HEK293T (cell line): ENCODE measurements around the gene ATF6B.

Experiments used
- CTCF ChIA-PET: fragments of 350-600 bp; formaldehyde crosslinking; extraction: SDS; loops from one replicate; lab custom pipeline; 2021; ENCODE audit warnings: antibody characterized with exemption, inconsistent platforms; lab: Yijun Ruan, JAX
- POLR2A ChIA-PET: fragments of 350-600 bp; formaldehyde crosslinking; extraction: SDS; loops from one replicate; lab custom pipeline; 2020; ENCODE audit warnings: antibody characterized with exemption, inconsistent platforms; lab: Yijun Ruan, JAX
- DNase-seq: peaks from one replicate; pipeline ENCODE4 v3.0.0; 2012; ENCODE audit warnings: mixed read lengths; ENCODE audit errors: extremely low spot score
- ARNT ChIP-seq: fragments of 450-650 bp; IDR thresholded peaks from 2 replicates; pipeline ENCODE4 v1.6.1; 2017; ENCODE audit warnings: mild to moderate bottlenecking
- BHLHE40 ChIP-seq: fragments of 450-650 bp; IDR thresholded peaks from 2 replicates; pipeline ENCODE4 v1.6.1; 2016; ENCODE audit warnings: mild to moderate bottlenecking, moderate library complexity, borderline replicate concordance
- CTBP1 ChIP-seq: fragments of 450-650 bp; IDR thresholded peaks from 2 replicates; pipeline ENCODE4 v1.6.1; 2016; ENCODE audit warnings: borderline replicate concordance
- ELF4 ChIP-seq: fragments of 450-650 bp; IDR thresholded peaks from 2 replicates; pipeline ENCODE4 v1.6.1; 2017; ENCODE audit warnings: antibody characterized with exemption
- FOXA1 ChIP-seq: fragments of 450-650 bp; IDR thresholded peaks from 2 replicates; pipeline ENCODE4 v1.6.1; 2016; ENCODE audit warnings: mild to moderate bottlenecking
- FOXK2 ChIP-seq: fragments of 450-650 bp; IDR thresholded peaks from 2 replicates; pipeline ENCODE4 v1.6.1; 2016; ENCODE audit warnings: mild to moderate bottlenecking
- FOXM1 ChIP-seq: fragments of 450-650 bp; IDR thresholded peaks from 2 replicates; pipeline ENCODE4 v1.6.1; 2017; ENCODE audit warnings: mild to moderate bottlenecking, borderline replicate concordance
- HDGF ChIP-seq: fragments of 450-650 bp; IDR thresholded peaks from 2 replicates; pipeline ENCODE4 v1.6.1; 2017; ENCODE audit warnings: antibody characterized with exemption, borderline replicate concordance
- L3MBTL2 ChIP-seq: fragments of 450-650 bp; conservative IDR thresholded peaks from 2 replicates; pipeline ENCODE4 v1.6.1; 2016; ENCODE audit warnings: mild to moderate bottlenecking
- LEF1 ChIP-seq: fragments of 450-650 bp; IDR thresholded peaks from 2 replicates; pipeline ENCODE4 v1.6.1; 2017; ENCODE audit warnings: mild to moderate bottlenecking, borderline replicate concordance
- NFRKB ChIP-seq: fragments of 450-650 bp; IDR thresholded peaks from 2 replicates; pipeline ENCODE4 v1.6.1; 2016; ENCODE audit warnings: mild to moderate bottlenecking, moderate library complexity
- PKNOX1 ChIP-seq: fragments of 450-650 bp; IDR thresholded peaks from 2 replicates; pipeline ENCODE4 v1.6.1; 2016
- SP1 ChIP-seq: fragments of 450-650 bp; IDR thresholded peaks from 2 replicates; pipeline ENCODE4 v1.6.1; 2017
- SUZ12 ChIP-seq: fragments of 450-650 bp; IDR thresholded peaks from 2 replicates; pipeline ENCODE4 v1.6.1; 2016; ENCODE audit warnings: mild to moderate bottlenecking
- TARDBP ChIP-seq: fragments of 450-650 bp; IDR thresholded peaks from 2 replicates; pipeline ENCODE4 v1.6.1; 2016
- ZNF384 ChIP-seq: fragments of 450-650 bp; IDR thresholded peaks from 2 replicates; pipeline ENCODE4 v1.6.1; 2016

Gene ATF6B

GRCh38 chr6:32151863-32152768 is 24.1 kb upstream of the ATF6B start, which contains the start of gene PRRT1:
Gene PRRT1, minus strand, starts transcription at chr6:32151939. Its CDS starts 112 bp downstream, at chr6:32151827.
- ChIA-PET POLR2A (interaction anchor here (1.1 to 2.2 kb wide), 5 partner anchors 23 to 43 kb away, joined by 4 to 57 read pairs (median 16); partner anchors contain the start of genes ATF6B, FKBPL and GPSM3), CTCF (interaction anchor here (0.6 to 1.0 kb wide), 3 partner anchors 35 to 361 kb away, joined by 3 to 4 read pairs (median 3); no protein-coding TSS in a partner anchor)
- DNase-seq, result no peak
- TF ChIP-seq SP1, result no peak
- TF ChIP-seq HDGF, result no peak
- TF ChIP-seq SUZ12, result no peak
- TF ChIP-seq ELF4, result no peak
- no peak for TF ChIP-seq ZNF384
- TF ChIP-seq CTBP1, result no peak
- no peak for TF ChIP-seq ARNT
- no peak for TF ChIP-seq FOXA1
- no peak for TF ChIP-seq TARDBP
- no peak for TF ChIP-seq BHLHE40
- TF ChIP-seq PKNOX1, result no peak
- TF ChIP-seq FOXM1, result no peak
- TF ChIP-seq LEF1, result no peak
- TF ChIP-seq NFRKB, result no peak
- no peak for TF ChIP-seq FOXK2
- TF ChIP-seq L3MBTL2, result no peak

GRCh38 chr6:32151181-32151862 is 23.3 kb upstream of the ATF6B start:
- ChIA-PET CTCF (no interaction called here), POLR2A (interaction anchor here (1.0 to 2.2 kb wide), 4 partner anchors 20 to 42 kb away, joined by 3 to 57 read pairs (median 12); partner anchors contain the start of genes ATF6B, FKBPL and GPSM3)
- TF ChIP-seq CTBP1 (no peak), FOXK2 (no peak), PKNOX1 (no peak), L3MBTL2 (no peak), FOXA1 (no peak)
- DNase-seq, result no peak

- TF ChIP-seq ARNT (no peak), FOXM1 (no peak), FOXK2 (no peak), L3MBTL2 (no peak), SUZ12 (no peak), LEF1 (no peak), PKNOX1 (no peak), BHLHE40 (no peak)
- no peak for DNase-seq
- CTCF ChIA-PET, result no interaction called here
- POLR2A ChIA-PET, result interaction anchor here (1.0 kb wide), 1 partner anchor 19 kb away, joined by 3 read pairs; no protein-coding TSS in a partner anchor
Measured at GRCh38 chr6:32149932-32150870, 22.2 kb upstream of the ATF6B start.

- no peak for DNase-seq
- CTCF ChIA-PET, result no interaction called here
- POLR2A ChIA-PET, result no interaction called here
- TF ChIP-seq FOXA1 (no peak), LEF1 (no peak), TARDBP (no peak), SUZ12 (no peak), L3MBTL2 (no peak), FOXM1 (no peak), FOXK2 (no peak), SP1 (no peak), ELF4 (no peak)
Measured at GRCh38 chr6:32149092-32149755, 21.2 kb upstream of the ATF6B start.
